ENCODE measurements around the gene HILPDA.

Gene HILPDA

GRCh38 chr7:128425850-128426249, 29.8 kb upstream of the HILPDA start:
- Histone ChIP-seq H3K9me3 (replicated peaks in 1 of 11) (no peaks in the 10 kb centered on the region), H3K4me2 (no peak overlapping the region), H3K9ac (no peak overlapping the region), H3K36me3 (no peaks in the 10 kb centered on the region), H3K4me3 (no peak overlapping the region), H3K27ac (no peak overlapping the region), H4K20me1 (no peaks in the 10 kb centered on the region), H3K27me3 (no peaks in the 10 kb centered on the region), H3K4me1 (peaks cover 0 to 10% (median 4%) of the 10 kb centered on the region in 10 experiments; a peak in 13 of 20 replicates)
- no peak for TF ChIP-seq Cebpa-rat (IDR thresholded peaks at IDR 0.05)

DNA sequence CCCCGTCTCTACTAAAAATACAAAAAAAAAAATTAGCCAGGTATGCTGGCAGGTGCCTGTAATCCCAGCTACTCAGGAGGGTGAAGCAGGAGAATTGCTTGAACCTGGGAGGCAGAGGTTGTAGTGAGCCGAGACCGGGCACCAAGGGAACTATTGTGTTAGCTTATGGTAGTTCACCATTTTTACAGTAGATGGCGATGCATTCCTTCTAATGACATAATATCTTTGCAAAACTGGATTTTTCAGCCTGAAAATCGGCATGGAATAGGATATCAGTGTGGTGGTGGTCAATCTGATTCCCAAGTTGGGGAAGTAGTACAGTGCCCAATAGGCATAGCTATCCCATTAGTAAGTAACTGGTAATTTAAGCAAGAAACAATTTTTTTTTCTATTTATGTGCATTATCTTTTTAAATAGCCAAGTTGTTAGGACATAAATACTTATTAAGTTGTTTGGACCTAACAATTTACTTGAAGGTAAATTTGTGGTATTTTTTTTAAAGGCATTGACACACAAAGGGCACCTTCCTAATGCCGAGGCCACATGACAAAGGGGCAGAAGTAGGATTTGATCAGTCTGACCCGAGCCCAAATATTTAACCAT, 28.3 kb upstream of the HILPDA start:
- H3K36me3 ChIP-seq: no peaks in the 10 kb centered on the region
- peaks cover 0 to 5% (median 0%) of the 10 kb centered on the region in 10 experiments; a peak in 4 of 20 replicates for H3K4me1 ChIP-seq
- no peaks in the 10 kb centered on the region for H4K20me1 ChIP-seq
- no peak overlapping the region for H3K4me3 ChIP-seq
- H3K27me3 ChIP-seq: no peaks in the 10 kb centered on the region
- H3K9ac ChIP-seq: no peak overlapping the region; a peak in 1 of 22 replicates
- H3K9me3 ChIP-seq (replicated peaks in 1 of 11): no peaks in the 10 kb centered on the region
- no peak overlapping the region for H3K4me2 ChIP-seq
- no peak for TF ChIP-seq Cebpa-rat (IDR thresholded peaks at IDR 0.05)
- no peak overlapping the region for H3K27ac ChIP-seq

DNA sequence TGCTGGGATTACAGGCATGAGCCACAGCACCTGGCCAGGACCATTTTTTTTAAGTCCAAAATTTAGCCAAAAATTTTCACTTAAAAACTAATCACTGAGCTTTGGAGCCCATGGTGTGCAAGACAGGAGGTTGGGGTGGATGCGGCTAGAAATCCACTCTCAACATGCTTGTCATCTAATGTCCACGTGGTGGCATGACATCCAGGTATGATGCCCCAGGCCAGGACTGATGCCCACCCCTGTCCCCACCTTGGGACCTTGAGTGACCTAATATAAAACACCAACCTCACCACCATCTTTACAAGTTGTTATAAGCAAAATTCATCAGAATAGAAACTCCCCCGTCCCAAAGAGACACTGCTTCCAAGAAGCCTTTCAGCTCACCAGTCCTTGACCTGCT, 25.5 kb upstream of the HILPDA start:
- Histone ChIP-seq H3K27me3 (no peaks in the 10 kb centered on the region), H3K4me1 (no peaks in the 10 kb centered on the region; a peak in 1 of 20 replicates), H3K4me2 (no peak overlapping the region), H3K9ac (no peak overlapping the region), H3K36me3 (no peaks in the 10 kb centered on the region), H3K4me3 (no peak overlapping the region), H3K9me3 (replicated peaks in 1 of 11) (no peaks in the 10 kb centered on the region), H4K20me1 (no peaks in the 10 kb centered on the region), H3K27ac (no peak overlapping the region)
- no peak for TF ChIP-seq Cebpa-rat (IDR thresholded peaks at IDR 0.05)

DNA sequence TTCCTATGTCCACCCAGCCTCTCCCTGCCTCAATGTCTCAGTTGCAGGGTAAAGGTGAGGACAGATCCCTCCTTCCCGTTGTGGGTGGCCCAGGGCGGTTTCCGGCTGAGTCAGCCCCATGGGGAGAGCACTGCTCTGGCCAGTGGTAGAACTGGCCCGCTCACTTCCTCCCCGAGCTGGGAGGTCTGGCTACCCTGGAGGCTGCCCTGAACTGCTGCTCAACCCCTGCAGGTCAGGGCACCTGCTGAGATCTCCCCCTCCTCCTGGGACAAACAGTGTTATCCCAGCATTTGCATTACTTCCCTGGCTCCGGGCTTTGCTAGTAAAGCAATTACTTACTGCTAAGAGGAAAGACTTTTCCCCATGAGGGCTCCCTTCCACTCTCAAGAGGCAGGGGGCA, 24.5 kb upstream of the HILPDA start:
- H3K4me3 ChIP-seq: no peak overlapping the region
- H3K4me1 ChIP-seq: no peaks in the 10 kb centered on the region; a peak in 1 of 20 replicates
- TF ChIP-seq Cebpa-rat (IDR thresholded peaks at IDR 0.05): no peak
- no peaks in the 10 kb centered on the region for H3K27me3 ChIP-seq
- no peaks in the 10 kb centered on the region for H3K9me3 ChIP-seq (replicated peaks in 1 of 11)
- H3K4me2 ChIP-seq: no peak overlapping the region
- H3K27ac ChIP-seq: no peak overlapping the region
- no peak overlapping the region for H3K9ac ChIP-seq
- no peaks in the 10 kb centered on the region for H4K20me1 ChIP-seq
- H3K36me3 ChIP-seq: no peaks in the 10 kb centered on the region

DNA sequence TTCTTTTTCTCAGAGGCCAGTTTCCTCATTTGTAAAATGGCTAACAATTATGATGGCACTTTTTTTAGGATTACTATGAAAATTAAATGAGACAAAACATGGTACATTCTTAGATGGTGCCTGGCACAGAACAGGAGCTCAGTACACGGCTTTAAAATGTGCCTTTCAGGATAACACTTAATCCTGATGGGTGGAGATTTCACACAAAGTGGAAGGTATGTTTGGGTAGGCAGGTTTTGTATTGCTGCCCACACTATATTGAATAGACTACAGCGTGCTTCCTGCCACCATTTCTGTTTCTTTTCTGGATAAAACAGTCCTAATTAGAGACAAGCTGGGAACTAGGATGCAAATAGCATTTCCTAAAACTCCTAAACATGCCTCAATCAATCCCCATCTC, 23.9 kb upstream of the HILPDA start:
- Histone ChIP-seq H3K4me1 (peaks cover 0 to under 1% (median 0%) of the 10 kb centered on the region in 10 experiments; a peak in 2 of 20 replicates), H3K4me2 (no peak overlapping the region), H3K27ac (no peak overlapping the region), H3K36me3 (no peaks in the 10 kb centered on the region), H3K27me3 (no peaks in the 10 kb centered on the region), H4K20me1 (no peaks in the 10 kb centered on the region), H3K4me3 (no peak overlapping the region), H3K9ac (no peak overlapping the region), H3K9me3 (replicated peaks in 1 of 11) (no peaks in the 10 kb centered on the region)
- no peak for TF ChIP-seq Cebpa-rat (IDR thresholded peaks at IDR 0.05)

GRCh38 chr7:128434413-128435326, 21.0 kb upstream of the HILPDA start:
- TF ChIP-seq Cebpa-rat (IDR thresholded peaks at IDR 0.05): no peak
- no peak overlapping the region for H3K9ac ChIP-seq
- no peaks in the 10 kb centered on the region for H4K20me1 ChIP-seq
- no peak overlapping the region for H3K27ac ChIP-seq
- no peaks in the 10 kb centered on the region for H3K36me3 ChIP-seq
- H3K27me3 ChIP-seq: no peaks in the 10 kb centered on the region
- H3K4me2 ChIP-seq: no peak overlapping the region
- no peaks in the 10 kb centered on the region for H3K9me3 ChIP-seq (replicated peaks in 1 of 11)
- peaks cover 0 to 28% (median 2%) of the 10 kb centered on the region in 10 experiments; a peak in 6 of 20 replicates for H3K4me1 ChIP-seq
- no peak overlapping the region for H3K4me3 ChIP-seq

DNA sequence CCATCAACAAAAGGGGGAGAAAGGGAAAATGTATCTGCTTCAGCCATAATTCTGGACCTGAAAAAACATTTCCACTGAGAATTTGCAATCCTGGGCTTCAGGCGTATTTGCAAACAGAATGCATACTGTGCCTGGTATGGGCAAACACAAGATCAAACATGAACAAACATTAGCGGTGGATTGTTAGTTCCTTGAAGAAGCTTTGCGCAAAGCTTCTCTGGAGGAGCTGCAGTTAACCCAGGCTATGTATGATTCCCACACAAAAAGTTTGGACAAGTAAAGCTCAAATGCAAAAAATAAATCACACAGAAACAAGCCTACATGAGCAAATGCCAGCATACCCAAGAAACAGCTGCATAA, 20.4 kb upstream of the HILPDA start:
- Histone ChIP-seq H3K27ac (no peak overlapping the region), H3K27me3 (no peaks in the 10 kb centered on the region), H3K36me3 (no peaks in the 10 kb centered on the region), H3K4me3 (no peak overlapping the region), H3K4me2 (no peak overlapping the region), H3K9me3 (replicated peaks in 1 of 11) (no peaks in the 10 kb centered on the region), H4K20me1 (no peaks in the 10 kb centered on the region), H3K4me1 (peaks cover 0 to 28% (median 2%) of the 10 kb centered on the region in 10 experiments; a peak in 6 of 20 replicates), H3K9ac (no peak overlapping the region)
- no peak for TF ChIP-seq Cebpa-rat (IDR thresholded peaks at IDR 0.05)

DNA sequence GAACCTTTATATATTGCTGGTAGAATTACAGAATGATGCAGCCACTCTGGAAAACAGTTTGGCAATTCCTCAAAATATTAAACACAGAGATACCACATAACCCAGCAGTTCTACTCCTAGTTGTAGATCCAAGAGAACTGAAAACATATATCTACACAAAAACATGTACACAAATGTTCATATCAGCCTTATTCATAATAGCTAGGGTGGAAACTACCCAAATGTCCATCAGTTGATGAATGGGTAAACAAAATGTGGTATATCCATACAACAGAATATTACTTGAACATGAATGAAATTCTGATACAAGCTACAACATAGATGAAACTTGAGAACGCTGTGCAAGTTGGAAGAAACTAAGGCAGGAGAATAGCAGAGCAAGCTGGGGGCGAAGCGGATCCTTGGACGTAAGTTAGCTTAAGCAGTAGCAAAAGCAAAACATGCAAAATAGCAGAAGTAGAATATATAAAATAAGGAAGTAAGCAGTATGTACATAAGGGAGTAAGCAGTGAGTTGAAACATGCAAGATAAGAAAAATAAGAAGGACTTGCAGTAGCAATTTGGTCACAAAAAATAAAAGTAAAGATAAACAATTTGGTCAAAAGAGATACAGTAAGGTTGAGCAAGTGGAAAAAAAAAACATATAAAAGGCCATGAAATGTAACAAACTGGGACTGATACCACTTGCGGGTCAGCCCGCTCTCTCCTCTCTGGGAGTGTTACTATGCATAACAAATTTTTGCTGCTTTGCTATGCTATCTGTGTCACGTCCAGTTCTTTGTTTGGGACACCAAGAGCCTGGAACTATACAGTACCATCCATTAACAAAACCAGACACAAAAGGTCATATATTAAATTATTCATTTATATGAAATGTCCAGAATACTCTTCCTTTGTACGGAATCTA, 18.0 kb upstream of the HILPDA start:
- peak overlapping the region in 3 of 11 experiments; percentile 64 to 74 (median 68); a peak in 7 of 22 replicates for H3K4me2 ChIP-seq
- peak overlapping the region in 1 of 11 experiments; percentile 18; a peak in 1 of 22 replicates for H3K9ac ChIP-seq
- no peaks in the 10 kb centered on the region for H3K9me3 ChIP-seq (replicated peaks in 1 of 11)
- no peaks in the 10 kb centered on the region for H3K27me3 ChIP-seq
- no peaks in the 10 kb centered on the region for H3K36me3 ChIP-seq
- no peak for TF ChIP-seq Cebpa-rat (IDR thresholded peaks at IDR 0.05)
- no peak overlapping the region for H3K4me3 ChIP-seq
- peaks cover 0 to 28% (median 3%) of the 10 kb centered on the region in 10 experiments; a peak in 6 of 20 replicates for H3K4me1 ChIP-seq
- H4K20me1 ChIP-seq: no peaks in the 10 kb centered on the region
- peak overlapping the region in 3 of 11 experiments; percentile 55 to 67 (median 55); a peak in 6 of 22 replicates for H3K27ac ChIP-seq

GRCh38 chr7:128442356-128442755, 13.3 kb upstream of the HILPDA start:
- no peaks in the 10 kb centered on the region for H4K20me1 ChIP-seq
- H3K27ac ChIP-seq: no peak overlapping the region
- no peak overlapping the region for H3K4me2 ChIP-seq
- no peak overlapping the region for H3K4me3 ChIP-seq
- TF ChIP-seq Cebpa-rat (IDR thresholded peaks at IDR 0.05): no peak
- no peaks in the 10 kb centered on the region for H3K36me3 ChIP-seq
- no peaks in the 10 kb centered on the region for H3K9me3 ChIP-seq (replicated peaks in 1 of 11)
- peaks cover 0 to 29% (median 3%) of the 10 kb centered on the region in 10 experiments; a peak in 6 of 20 replicates for H3K4me1 ChIP-seq
- H3K9ac ChIP-seq: no peak overlapping the region
- H3K27me3 ChIP-seq: no peaks in the 10 kb centered on the region

Measured in BLaER1 treated with 17β-estradiol and CSF1 and Interleukin-3, amounts not matched to agents 10 nM and 100 nM (cell line).